IgD-negative memory B cell (primary cell): Measurements from ENCODE around the gene MEMO1. TPM values are rescaled to one million over a fixed set of nuclear protein-coding genes. Genes with fewer than 3 reads are reported as not detected.

Experiments
- H3K27ac Mint-ChIP-seq, 3 donors: one replicate each; pipeline ENCODE4 v1.8.0; 2020 to 2022; ENCODE audit warnings: mild to moderate bottlenecking in 3 of 3, mixed read lengths in 3 of 3, moderate library complexity in 1 of 3
- H3K27me3 Mint-ChIP-seq: one replicate; pipeline ENCODE4 v1.8.0; 2021; ENCODE audit warnings: mixed read lengths
- H3K36me3 Mint-ChIP-seq: one replicate; pipeline ENCODE4 v1.8.0; 2020; ENCODE audit warnings: mild to moderate bottlenecking, mixed read lengths
- H3K4me1 Mint-ChIP-seq, 3 donors: one replicate each; pipeline ENCODE4 v1.8.0; 2020 to 2022; ENCODE audit warnings: mixed read lengths in 3 of 3, mild to moderate bottlenecking in 1 of 3
- H3K4me3 Mint-ChIP-seq, 4 donors: one replicate each; pipeline ENCODE4 v1.8.0; 2020 to 2022; ENCODE audit warnings: mild to moderate bottlenecking in 4 of 4, mixed read lengths in 4 of 4, moderate library complexity in 3 of 4
- H3K9me3 Mint-ChIP-seq, 3 donors: one replicate each; pipeline ENCODE4 v1.8.0; 2020 to 2021; ENCODE audit warnings: mixed read lengths in 3 of 3, mild to moderate bottlenecking in 1 of 3
- polyA plus RNA-seq: library from polyadenylated mRNA; unstranded; fragments of 300-500 nt; fragmentation: Illumina TruSeq; gene quantifications from one replicate; pipeline ENCODE4 v1.2.3, GENCODE V29; 2021

MEMO1 gene
- polyA plus RNA-seq, 1 donor from 2014 or later: 32.0 TPM

GRCh38 chr2:31822587-31822986 is 188.2 kb downstream of the MEMO1 start:
- Mint-ChIP-seq H3K9me3 (peaks cover 12 to 27% (median 24%) of the 10 kb centered on the region in 3 donors), H3K4me3 (no peak overlapping the region), H3K4me1 (no peaks in the 10 kb centered on the region), H3K27me3 (no peaks in the 10 kb centered on the region), H3K27ac (no peak overlapping the region), H3K36me3 (peaks cover 10% of the 10 kb centered on the region)

Other genes starting within 250 kb of the MEMO1 start
- 157 TPM for gene DPY30, start 28.8 kb upstream of the MEMO1 start, polyA plus RNA-seq
- 14.3 TPM for gene SPAST, start 52.5 kb upstream of the MEMO1 start, polyA plus RNA-seq
- 6.7 TPM for gene SLC30A6, start 154.9 kb upstream of the MEMO1 start, polyA plus RNA-seq